Esophagus (tissue), 2 donors: ENCODE results near the gene TERT. TPM values are rescaled to one million over a fixed set of nuclear protein-coding genes. Genes with fewer than 3 reads are reported as not detected.
"Not testable (repeated sequence)": the region's sequence is repeated elsewhere in the genome, so short reads cannot be mapped to it uniquely, and the experiment has no call there.

Experiments used
- H3K27ac ChIP-seq, 2 donors: one replicate each; pipeline ENCODE4 v1.5.1; 2013; ENCODE audit warnings: low read depth in 2 of 2, mild to moderate bottlenecking in 2 of 2, inconsistent platforms in 1 of 2, low read length in 1 of 2, moderate library complexity in 1 of 2
- H3K27me3 ChIP-seq, 2 donors: one replicate each; pipeline ENCODE4 v1.6.1; 2013; ENCODE audit warnings: low read length in 2 of 2, control low read depth in 1 of 2, mild to moderate bottlenecking in 1 of 2; ENCODE audit not compliant: insufficient read depth in 2 of 2, control insufficient read depth in 1 of 2
- H3K36me3 ChIP-seq, 2 donors: one replicate each; pipeline ENCODE4 v1.6.1; 2013; ENCODE audit warnings: low read length in 1 of 2; ENCODE audit not compliant: control insufficient read depth in 2 of 2, insufficient read depth in 2 of 2
- H3K4me1 ChIP-seq, 2 donors: one replicate each; pipeline ENCODE4 v1.6.1; 2013; ENCODE audit warnings: low read length in 1 of 2; ENCODE audit not compliant: control insufficient read depth in 2 of 2, insufficient read depth in 2 of 2
- H3K4me3 ChIP-seq, 2 donors: one replicate each; pipeline ENCODE4 v1.5.1; 2013; ENCODE audit warnings: low read length in 2 of 2, mild to moderate bottlenecking in 2 of 2, low read depth in 1 of 2, moderate library complexity in 1 of 2
- H3K9me3 ChIP-seq, 2 donors: one replicate each; pipeline ENCODE4 v1.6.1; 2013; ENCODE audit warnings: mild to moderate bottlenecking in 2 of 2, low read depth in 1 of 2, low read length in 1 of 2, moderate library complexity in 1 of 2; ENCODE audit not compliant: control insufficient read depth in 2 of 2, insufficient read depth in 1 of 2
- WGBS, 2 donors: extraction: QIAGEN DNeasy Blood & Tissue Kit; methylation state at CpG; one replicate each; pipeline ENCODE4 v1.1.7; 2013; 5-methylcytosine and 5-hydroxymethylcytosine counted together
- polyA plus RNA-seq, 2 donors: library from polyadenylated mRNA; stranded (reverse); fragments of 200-250 nt; gene quantifications; one replicate each; pipeline ENCODE4 v1.2.3, GENCODE V29; 2013
- donor health status: healthy with polysubstance abuse.
- donor health status: Bipolar disorder and iron deficiency.

The TERT gene
- polyA plus RNA-seq, 2 donors = 0.13 to 0.51 TPM

GRCh38 chr5:1331861-1332405 is 37.1 kb upstream of the TERT start:
- Histone ChIP-seq H3K9me3 (peaks cover 0 to 2% of the 10 kb centered on the region in 2 donors), H3K4me1 (peaks cover 0 to 21% of the 10 kb centered on the region in 2 donors), H3K36me3 (peaks cover 6 to 61% of the 10 kb centered on the region in 2 donors), H3K4me3 (no peak overlapping the region), H3K27ac (no peak overlapping the region), H3K27me3 (no peaks in the 10 kb centered on the region)
- WGBS, 2 donors = 78 to 80% methylated on average over 11 of the region's 11 CpGs

GRCh38 chr5:1330847-1331831 is 36.3 kb upstream of the TERT start:
- Histone ChIP-seq H3K27me3 (no peaks in the 10 kb centered on the region), H3K36me3 (peaks cover 6 to 53% of the 10 kb centered on the region in 2 donors), H3K27ac (peak overlapping the region; percentile 53 to 77), H3K4me1 (peaks cover 0 to 21% of the 10 kb centered on the region in 2 donors), H3K9me3 (peaks cover 0 to 2% of the 10 kb centered on the region in 2 donors), H3K4me3 (no peak overlapping the region)
- WGBS, 2 donors = 59 to 75% methylated on average over 35 of the region's 35 CpGs

GRCh38 chr5:1330146-1330846 is 35.4 kb upstream of the TERT start:
- no peaks in the 10 kb centered on the region for H3K9me3 ChIP-seq
- no peaks in the 10 kb centered on the region for H3K27me3 ChIP-seq
- no peak overlapping the region for H3K4me3 ChIP-seq
- H3K27ac ChIP-seq = peak overlapping the region; percentile 66 to 77
- peaks cover 0 to 17% of the 10 kb centered on the region in 2 donors for H3K4me1 ChIP-seq
- WGBS, 2 donors = 62 to 70% methylated on average over 23 of the region's 23 CpGs
- peaks cover 8 to 53% of the 10 kb centered on the region in 2 donors for H3K36me3 ChIP-seq

GRCh38 chr5:1329111-1329579 is 34.3 kb upstream of the TERT start:
- no peaks in the 10 kb centered on the region for H3K9me3 ChIP-seq
- H3K4me3 ChIP-seq = no peak overlapping the region
- H3K36me3 ChIP-seq = peaks cover 15 to 58% of the 10 kb centered on the region in 2 donors
- H3K4me1 ChIP-seq = peaks cover 0 to 17% of the 10 kb centered on the region in 2 donors
- H3K27me3 ChIP-seq = no peaks in the 10 kb centered on the region
- 93 to 96% methylated on average over 9 of the region's 9 CpGs for WGBS, 2 donors
- no peak overlapping the region for H3K27ac ChIP-seq

- H3K27me3 ChIP-seq, H3K4me3 ChIP-seq, H3K27ac ChIP-seq, H3K9me3 ChIP-seq: not testable (repeated sequence)
- 66 to 71% methylated on average over 7 of the region's 7 CpGs for WGBS, 2 donors
- Histone ChIP-seq H3K4me1 (peaks cover 0 to 17% of the 10 kb centered on the region in 2 donors), H3K36me3 (peaks cover 11 to 57% of the 10 kb centered on the region in 2 donors)
These were observed 33.6 kb upstream of the TERT start for GRCh38 chr5:1328237-1329110.

GRCh38 chr5:1326901-1327756 is 32.3 kb upstream of the TERT start:
- H3K4me3 ChIP-seq = not testable (repeated sequence)

GRCh38 chr5:1326532-1326875 is 31.6 kb upstream of the TERT start:
- not testable (repeated sequence) for H3K9me3 ChIP-seq, H3K27me3 ChIP-seq, H3K4me3 ChIP-seq, H3K27ac ChIP-seq
- peaks cover 0 to 14% of the 10 kb centered on the region in 2 donors for H3K4me1 ChIP-seq
- 76 to 85% methylated on average over 5 of the region's 5 CpGs for WGBS, 2 donors
- peaks cover 18 to 62% of the 10 kb centered on the region in 2 donors for H3K36me3 ChIP-seq

More at GRCh38 chr5:1326901-1327756, 32.3 kb upstream of the TERT start:
- Histone ChIP-seq H3K36me3 (peaks cover 13 to 62% of the 10 kb centered on the region in 2 donors), H3K4me1 (peaks cover 0 to 15% of the 10 kb centered on the region in 2 donors)
- 50 to 58% methylated on average over 6 of the region's 6 CpGs for WGBS, 2 donors
- not testable (repeated sequence) for H3K9me3 ChIP-seq, H3K27me3 ChIP-seq, H3K27ac ChIP-seq

GRCh38 chr5:1325870-1326531 is 31.1 kb upstream of the TERT start:
- Histone ChIP-seq H3K36me3 (peaks cover 23 to 60% of the 10 kb centered on the region in 2 donors), H3K4me3 (no peak overlapping the region), H3K27me3 (no peaks in the 10 kb centered on the region), H3K27ac (no peak overlapping the region), H3K9me3 (no peaks in the 10 kb centered on the region), H3K4me1 (peaks cover under 1 to 9% of the 10 kb centered on the region in 2 donors)
- 84 to 86% methylated on average over 22 of the region's 22 CpGs for WGBS, 2 donors
